ENCODE measurements around the gene TBC1D25. TPM values are rescaled to one million over a fixed set of nuclear protein-coding genes. Genes with fewer than 3 reads are reported as not detected.

Gene TBC1D25
- polyA plus RNA-seq, 1 of the 3 experiments (the other 2 are of a cell fraction), result 18.4 TPM

- Histone ChIP-seq H3F3A (replicated peaks; ENCODE audit: insufficient read depth) (no peaks in the 10 kb centered on the region), H3K27ac (ENCODE audit: low read depth in 2 of 2, low read length in 1 of 2) (peak overlapping the region in 1 of 2 experiments; percentile 24; a peak in 1 of 4 replicates), H3K9me2 (no peaks in the 10 kb centered on the region), H3K4me3 (ENCODE audit: low read depth in 2 of 2, low read length in 1 of 2) (peak overlapping the region; percentile 64 to 68), H3K36me3 (replicated peaks in 1 of 2; ENCODE audit: control insufficient read depth in 1 of 2, insufficient read depth in 2 of 2, low read length in 1 of 2) (no peaks in the 10 kb centered on the region), H3K27me3 (ENCODE audit: insufficient read depth) (no peaks in the 10 kb centered on the region), H4K20me1 (ENCODE audit: insufficient read depth) (no peaks in the 10 kb centered on the region), H3K4me2 (peak overlapping the region; percentile 82), H3K79me2 (ENCODE audit: insufficient read depth) (no peaks in the 10 kb centered on the region), H2AFZ (ENCODE audit: low read depth) (peak overlapping the region; percentile 72; the same call in 1 of the 2 replicates), H3K4me1 (ENCODE audit: control insufficient read depth in 1 of 2, insufficient read depth in 2 of 2, low read depth in 1 of 2, low read length in 1 of 2) (peaks cover 0 to 17% of the 10 kb centered on the region in 2 experiments; a peak in 1 of 4 replicates), H3K9ac (peak overlapping the region; percentile 70), H3K9me3 (no peaks in the 10 kb centered on the region)
- WGBS (ENCODE audit: low lambda C conversion rate), result 3% methylated on average over 5 of the region's 16 CpGs
- CTCF ChIA-PET, result interaction anchor here (1.0 kb wide), 1 partner anchor 21 kb away, joined by 3 read pairs; no protein-coding TSS in a partner anchor
- POLR2A ChIA-PET, result no interaction called here
- peak; percentile 48 for DNase-seq
- TF ChIP-seq SIN3A (IDR thresholded peaks at IDR 0.05; ENCODE audit: borderline replicate concordance, low read depth, low read length) (no peak), MEF2A (IDR thresholded peaks at IDR 0.05; ENCODE audit: borderline replicate concordance, low read depth) (no peak), CHD2 (IDR thresholded peaks at IDR 0.05; ENCODE audit: low read length, partially characterized antibody) (no peak), USF1 (IDR thresholded peaks at IDR 0.05; ENCODE audit: borderline replicate concordance, low read depth) (no peak), YY1 (IDR thresholded peaks at IDR 0.05; ENCODE audit: low read depth) (no peak), TCF12 (IDR thresholded peaks at IDR 0.05) (no peak), CTCF (IDR thresholded peaks at IDR 0.05) (no peak), ELF1 (IDR thresholded peaks at IDR 0.05) (no peak), POLR2AphosphoS5 (IDR thresholded peaks at IDR 0.05; ENCODE audit: low read depth, low read length) (no peak), RXRA (IDR thresholded peaks at IDR 0.05; ENCODE audit: borderline replicate concordance, low read depth) (no peak), RFX5 (IDR thresholded peaks at IDR 0.05; ENCODE audit: low read length) (no peak), USF2 (IDR thresholded peaks at IDR 0.05; ENCODE audit: borderline replicate concordance, low read depth, low read length) (no peak), RAD21 (IDR thresholded peaks at IDR 0.05; ENCODE audit: low read length) (no peak), TEAD4 (IDR thresholded peaks at IDR 0.05; ENCODE audit: borderline replicate concordance, insufficient read depth) (no peak), JUND (IDR thresholded peaks at IDR 0.05) (no peak)
Measured at GRCh38 chrX:48509245-48509590, 30.3 kb upstream of the TBC1D25 start.

GRCh38 chrX:48509619-48510018 lies 29.9 kb upstream of the TBC1D25 start:
- Histone ChIP-seq H3K4me3 (ENCODE audit: low read depth in 2 of 2, low read length in 1 of 2) (peak overlapping the region; percentile 64 to 68), H3K27me3 (ENCODE audit: insufficient read depth) (no peaks in the 10 kb centered on the region), H3F3A (replicated peaks; ENCODE audit: insufficient read depth) (no peaks in the 10 kb centered on the region), H3K9me2 (no peaks in the 10 kb centered on the region), H3K27ac (ENCODE audit: low read depth in 2 of 2, low read length in 1 of 2) (no peak overlapping the region), H4K20me1 (ENCODE audit: insufficient read depth) (no peaks in the 10 kb centered on the region), H3K79me2 (ENCODE audit: insufficient read depth) (no peaks in the 10 kb centered on the region), H3K9me3 (no peaks in the 10 kb centered on the region), H2AFZ (ENCODE audit: low read depth) (no peak overlapping the region), H3K4me1 (ENCODE audit: control insufficient read depth in 1 of 2, insufficient read depth in 2 of 2, low read depth in 1 of 2, low read length in 1 of 2) (peaks cover 0 to 20% of the 10 kb centered on the region in 2 experiments; a peak in 1 of 4 replicates), H3K9ac (peak overlapping the region; percentile 70; the same call in 1 of the 2 replicates), H3K36me3 (replicated peaks in 1 of 2; ENCODE audit: control insufficient read depth in 1 of 2, insufficient read depth in 2 of 2, low read length in 1 of 2) (no peaks in the 10 kb centered on the region), H3K4me2 (peak overlapping the region; percentile 82)
- WGBS (ENCODE audit: low lambda C conversion rate), result 30% methylated on average over 5 of the region's 11 CpGs
- POLR2A ChIA-PET, result no interaction called here
- peak; percentile 26 for DNase-seq
- CTCF ChIA-PET, result interaction anchor here (1.0 kb wide), 1 partner anchor 21 kb away, joined by 3 read pairs; no protein-coding TSS in a partner anchor
- no peak for TF ChIP-seq USF1 (IDR thresholded peaks at IDR 0.05; ENCODE audit: borderline replicate concordance, low read depth)
- no peak for TF ChIP-seq ZBTB33 (IDR thresholded peaks at IDR 0.05; ENCODE audit: borderline replicate concordance, low read depth)
- TF ChIP-seq NFIC (IDR thresholded peaks at IDR 0.05; ENCODE audit: borderline replicate concordance), result no peak
- TF ChIP-seq TCF12 (IDR thresholded peaks at IDR 0.05), result no peak
- no peak for TF ChIP-seq FOXJ3 (CRISPR knock-in tag; IDR thresholded peaks at IDR 0.05)
- TF ChIP-seq CTCF (IDR thresholded peaks at IDR 0.05), result no peak
- TF ChIP-seq YY1 (IDR thresholded peaks at IDR 0.05; ENCODE audit: low read depth), result no peak
- no peak for TF ChIP-seq USF2 (IDR thresholded peaks at IDR 0.05; ENCODE audit: borderline replicate concordance, low read depth, low read length)
